H1 (cell line): ENCODE data around the gene BABAM1. TPM values are rescaled to one million over a fixed set of nuclear protein-coding genes. Genes with fewer than 3 reads are reported as not detected.

ENCODE experiments used
- CTCF ChIA-PET: fragments of 300-600 bp; sonication (Branson Sonifier 250); formaldehyde crosslinking; loops from one replicate; lab custom pipeline; 2021; ENCODE audit not compliant: partially characterized antibody; lab: Charles Lee
- POLR2A ChIA-PET: fragments of 300-600 bp; sonication (Branson Sonifier 250); formaldehyde crosslinking; loops from one replicate; lab custom pipeline; 2021; ENCODE audit warnings: inconsistent platforms; ENCODE audit not compliant: partially characterized antibody; lab: Charles Lee
- DNase-seq, 2 experiments: peaks; one replicate each; pipeline versions ENCODE4 v3.0.0 to v3.0.0-alpha.2; 2010 to 2022; ENCODE audit warnings: low spot score in 2 of 2, low read depth in 1 of 2, mixed read lengths in 1 of 2
- FAIRE-seq: peaks from 2 replicates; lab custom pipeline; 2011; peaks lifted over from hg19 to GRCh38; lab: Jason Lieb, UNC
- H2AFZ ChIP-seq: 2 replicates; pipeline ENCODE4 v1.8.1; 2012; ENCODE audit warnings: low read length, inconsistent platforms
- H2AK5ac ChIP-seq: 2 replicates; pipeline ENCODE4 v1.6.1; 2013; ENCODE audit warnings: low read depth, low read length
- H2BK120ac ChIP-seq: replicated peaks from 2 replicates; pipeline ENCODE3; 2013; ENCODE audit warnings: low read depth, low read length, inconsistent platforms
- H2BK12ac ChIP-seq: 2 replicates; pipeline ENCODE4 v1.6.1; 2013; ENCODE audit warnings: low read depth, low read length
- H2BK15ac ChIP-seq: 2 replicates; pipeline ENCODE4 v1.6.1; 2013; ENCODE audit warnings: low read length
- H2BK20ac ChIP-seq: 2 replicates; pipeline ENCODE4 v1.6.1; 2013; ENCODE audit warnings: low read length
- H2BK5ac ChIP-seq: 2 replicates; pipeline ENCODE4 v1.6.1; 2013; ENCODE audit warnings: low read depth, low read length
- H3K14ac ChIP-seq: 2 replicates; pipeline ENCODE4 v1.6.1; 2013; ENCODE audit warnings: inconsistent platforms; ENCODE audit not compliant: insufficient read length
- H3K18ac ChIP-seq: 2 replicates; pipeline ENCODE4 v1.6.1; 2013; ENCODE audit warnings: low read length; ENCODE audit errors: extremely low read depth
- H3K23ac ChIP-seq: 2 replicates; pipeline ENCODE4 v1.6.1; 2013; ENCODE audit warnings: inconsistent platforms; ENCODE audit not compliant: insufficient read length
- H3K23me2 ChIP-seq: 2 replicates; pipeline ENCODE4 v1.6.1; 2013; ENCODE audit warnings: low read depth, low read length
- H3K27ac ChIP-seq: 2 replicates; pipeline ENCODE4 v1.6.1; 2011; ENCODE audit warnings: low read depth, low read length, inconsistent platforms
- H3K27me3 ChIP-seq, 4 experiments: replicated peaks in 1 of 4; 1 replicate in 1 of 4; 2 replicates in 3 of 4; pipeline versions ENCODE4 v1.6.1 to v1.8.1; 2011 to 2013; ENCODE audit warnings: low read length in 3 of 4, mild to moderate bottlenecking in 3 of 4, inconsistent platforms in 2 of 4, mixed read lengths in 2 of 4, moderate library complexity in 1 of 4; ENCODE audit not compliant: control insufficient read depth in 3 of 4, insufficient read depth in 3 of 4; ENCODE audit errors: extremely low read depth in 1 of 4
- H3K36me3 ChIP-seq, 4 experiments: 2 replicates each; pipeline versions ENCODE4 v1.6.1 to v1.8.1; 2011 to 2013; ENCODE audit warnings: mild to moderate bottlenecking in 4 of 4, low read length in 3 of 4, moderate library complexity in 2 of 4, control low read depth in 1 of 4, inconsistent platforms in 1 of 4; ENCODE audit not compliant: insufficient read depth in 4 of 4, control insufficient read depth in 2 of 4
- H3K4ac ChIP-seq: replicated peaks from 2 replicates; pipeline ENCODE3; 2013; ENCODE audit warnings: low read length, low read depth, mixed read lengths, inconsistent platforms; ENCODE audit not compliant: insufficient read length
- H3K4me1 ChIP-seq, 4 experiments: replicated peaks in 1 of 4; 1 replicate in 1 of 4; 2 replicates in 3 of 4; pipeline versions ENCODE4 v1.6.1 to v1.8.1; 2011 to 2013; ENCODE audit warnings: low read length in 3 of 4, inconsistent platforms in 2 of 4, mixed read lengths in 1 of 4; ENCODE audit not compliant: insufficient read depth in 4 of 4, control insufficient read depth in 3 of 4
- H3K4me2 ChIP-seq, 2 experiments: 2 replicates each; pipeline versions ENCODE4 v1.6.1 to v1.8.1; 2011 to 2013; ENCODE audit warnings: low read depth in 2 of 2, low read length in 2 of 2, control low read depth in 1 of 2, inconsistent platforms in 1 of 2, mild to moderate bottlenecking in 1 of 2; ENCODE audit not compliant: insufficient read depth in 1 of 2
- H3K4me3 ChIP-seq, 4 experiments: fragments of 200-600, 300-600 bp in 1 of 4; sonication (generic), shearing (Covaris generic), sonication (Bioruptor Twin) in 1 of 4; 2 replicates each; pipeline versions ENCODE4 v1.5.1 to v1.8.1; 2011 to 2016; ENCODE audit warnings: low read length in 4 of 4, low read depth in 3 of 4, control low read depth in 2 of 4, inconsistent platforms in 2 of 4, mild to moderate bottlenecking in 2 of 4, mixed read lengths in 1 of 4, moderate library complexity in 1 of 4; ENCODE audit not compliant: insufficient read depth in 2 of 4; ENCODE audit errors: extremely low read depth in 1 of 4
- H3K56ac ChIP-seq: replicated peaks from 2 replicates; pipeline ENCODE3; 2013; ENCODE audit warnings: low read depth, mild to moderate bottlenecking, mixed read lengths, low read length, inconsistent platforms; ENCODE audit not compliant: insufficient read length
- H3K79me1 ChIP-seq: 2 replicates; pipeline ENCODE4 v1.6.1; 2013; ENCODE audit warnings: low read depth, low read length, control low read depth
- H3K79me2 ChIP-seq, 2 experiments: 2 replicates each; pipeline versions ENCODE4 v1.6.1 to v1.8.1; 2012 to 2013; ENCODE audit warnings: low read length in 2 of 2, mild to moderate bottlenecking in 2 of 2, inconsistent platforms in 1 of 2; ENCODE audit not compliant: insufficient read depth in 2 of 2, control insufficient read depth in 1 of 2
- H3K9ac ChIP-seq, 4 experiments: replicated peaks in 1 of 4; 1 replicate in 1 of 4; 2 replicates in 3 of 4; pipeline versions ENCODE4 v1.6.1 to v1.8.1; 2011 to 2013; ENCODE audit warnings: low read depth in 3 of 4, low read length in 3 of 4, control low read depth in 2 of 4, mild to moderate bottlenecking in 2 of 4, moderate library complexity in 2 of 4, inconsistent platforms in 1 of 4; ENCODE audit errors: extremely low read depth in 1 of 4
- H3K9me3 ChIP-seq, 2 experiments: 2 replicates each; pipeline versions ENCODE4 v1.6.1 to v1.8.1; 2012 to 2013; ENCODE audit warnings: mild to moderate bottlenecking in 2 of 2, moderate library complexity in 2 of 2, control low read depth in 1 of 2, inconsistent platforms in 1 of 2, low read depth in 1 of 2, low read length in 1 of 2, mixed read lengths in 1 of 2; ENCODE audit not compliant: insufficient read depth in 2 of 2
- H4K20me1 ChIP-seq, 2 experiments: replicated peaks in 1 of 2; 2 replicates each; pipeline versions ENCODE3 to v1.8.1; 2011 to 2013; ENCODE audit warnings: inconsistent platforms in 2 of 2, low read length in 2 of 2, mild to moderate bottlenecking in 1 of 2; ENCODE audit not compliant: insufficient read depth in 2 of 2, control insufficient read depth in 1 of 2
- H4K5ac ChIP-seq: 2 replicates; pipeline ENCODE4 v1.6.1; 2013; ENCODE audit warnings: low read length, low read depth, mixed read lengths, inconsistent platforms; ENCODE audit not compliant: insufficient read length
- H4K8ac ChIP-seq: 2 replicates; pipeline ENCODE4 v1.8.0; 2013; ENCODE audit warnings: mild to moderate bottlenecking, moderate library complexity, low read length, inconsistent platforms; ENCODE audit not compliant: insufficient read depth; ENCODE audit errors: extremely low read depth
- H4K91ac ChIP-seq: replicated peaks from 2 replicates; pipeline ENCODE3; 2013; ENCODE audit warnings: low read length, mixed read lengths, inconsistent platforms; ENCODE audit not compliant: insufficient read length
- BRCA1 ChIP-seq: IDR thresholded peaks from 2 replicates; pipeline ENCODE4 v1.6.1; 2012; ENCODE audit warnings: low read depth, low read length, improper control_type of control experiment
- CHD1 ChIP-seq: IDR thresholded peaks from 2 replicates; pipeline ENCODE4 v1.6.1; 2012; ENCODE audit warnings: low read depth, low read length, improper control_type of control experiment
- CTBP2 ChIP-seq: IDR thresholded peaks from 2 replicates; pipeline ENCODE4 v1.7.0; 2011; ENCODE audit warnings: borderline replicate concordance, mild to moderate bottlenecking, moderate library complexity, mixed read lengths, low read length; ENCODE audit not compliant: insufficient read depth, insufficient read length
- TEAD4 ChIP-seq: IDR thresholded peaks from 2 replicates; pipeline ENCODE4 v1.6.1; 2012; ENCODE audit warnings: low read depth, low read length, inconsistent platforms, mixed read lengths
- WGBS, 2 experiments: shearing (Covaris generic) in 1 of 2; methylation state at CpG; one replicate each; pipeline versions ENCODE4 v1.1.6 to v1.1.7; 2013 to 2015; ENCODE audit warnings: low lambda C conversion rate in 2 of 2, mixed read lengths in 2 of 2, inconsistent platforms in 1 of 2, low coverage in 1 of 2, missing lambda C conversion rate in 1 of 2; ENCODE audit not compliant: insufficient replicate concordance in 2 of 2, insufficient coverage in 1 of 2, insufficient read length in 1 of 2; ENCODE audit errors: extremely low coverage in 1 of 2, missing lambda C conversion rate in 1 of 2; 5-methylcytosine and 5-hydroxymethylcytosine counted together
- polyA plus RNA-seq, 7 experiments: library from polyadenylated mRNA; depleted of rRNA in 3 of 7; stranded (reverse) in 5 of 7; unstranded in 2 of 7; fragments of >200 nt in 5 of 7; fragments of 200-250 nt in 2 of 7; gene quantifications; 1 replicate in 5 of 7; 2 replicates in 1 of 7; 4 replicates in 1 of 7; pipeline versions ENCODE4 v1.2.1 to v1.2.3, GENCODE V29; 2011 to 2013; ENCODE audit warnings: missing spikeins in 2 of 7, mixed read lengths in 2 of 7
- total RNA-seq: library from RNA; stranded (reverse); fragmentation: NEBNext Ultra II Directional; extraction: Animal tissue kit (Norgen Biotek cat#: 25700); gene quantifications from 2 replicates; pipeline ENCODE4 v1.2.1, GENCODE V29; 2021

The BABAM1 gene
- total and polyA plus RNA-seq, 2 of the 8 experiments (the other 6 are each of a cell fraction or from before 2014, with no cell fraction given) = 127 to 133 TPM

DNA sequence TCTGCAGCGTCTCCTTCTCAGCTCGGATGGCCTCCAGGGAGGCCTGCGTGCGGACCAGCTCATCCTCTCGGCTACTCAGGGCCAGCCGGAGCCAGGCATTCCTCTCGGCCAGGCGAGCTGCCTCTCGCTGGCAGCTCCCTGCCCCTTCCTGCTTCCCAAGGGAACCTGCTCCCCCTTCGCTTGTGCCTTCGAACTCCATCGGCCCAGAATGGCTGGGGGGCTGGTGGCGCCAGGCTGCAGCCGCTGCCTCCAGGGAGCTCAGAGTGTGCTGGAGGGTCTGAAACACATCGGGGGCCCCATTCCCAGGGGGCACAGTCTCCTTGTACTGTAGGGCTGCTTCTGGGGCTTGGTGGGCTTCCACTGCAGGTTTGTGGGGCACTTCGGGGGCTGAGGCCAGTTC lies 4.7 kb upstream of the BABAM1 start:
- no peak overlapping the region; the same call in 1 of the 2 replicates for H3K18ac ChIP-seq
- DNase-seq (no peak), FAIRE-seq (no peak)
- ChIA-PET CTCF (interaction anchor here (0.7 to 5.3 kb wide), 9 partner anchors 13 to 71 kb away, joined by 3 to 56 read pairs (median 4); partner anchors contain the start of gene ANKLE1), POLR2A (interaction anchor here (0.9 to 12.8 kb wide), 7 partner anchors 14 to 202 kb away, joined by 3 to 113 read pairs (median 3); partner anchors contain the start of gene ANKLE1)
- H4K5ac ChIP-seq = no peak overlapping the region
- no peak overlapping the region for H2AK5ac ChIP-seq
- H3K36me3 ChIP-seq = peaks cover 0 to 13% (median 3%) of the 10 kb centered on the region in 4 experiments; a peak in 3 of 8 replicates
- H3K4ac ChIP-seq = no peak overlapping the region
- H3K9me3 ChIP-seq = peaks cover 15 to 19% of the 10 kb centered on the region in 2 experiments; a peak in 3 of 4 replicates
- no peak overlapping the region for H3K27ac ChIP-seq
- H3K4me3 ChIP-seq = no peak overlapping the region
- H3K79me1 ChIP-seq = no peaks in the 10 kb centered on the region
- no peak overlapping the region for H2BK120ac ChIP-seq
- H3K23me2 ChIP-seq = no peaks in the 10 kb centered on the region
- no peak overlapping the region for H2BK5ac ChIP-seq
- no peaks in the 10 kb centered on the region for H3K27me3 ChIP-seq
- H3K4me2 ChIP-seq = no peak overlapping the region
- H4K20me1 ChIP-seq = no peaks in the 10 kb centered on the region
- 88% methylated on average over 15 of the region's 16 CpGs; no CpG with 5 or more reads in 1 of the 2 experiments for WGBS, 2 experiments
- peaks cover 0 to 2% of the 10 kb centered on the region in 2 experiments; a peak in 1 of 4 replicates for H3K79me2 ChIP-seq
- H2AFZ ChIP-seq = no peak overlapping the region
- H3K56ac ChIP-seq = no peak overlapping the region
- H2BK15ac ChIP-seq = 0 out of 2 replicates have a peak overlapping the region, but pooled peaks have one; percentile 29
- no peak overlapping the region for H3K9ac ChIP-seq
- H4K91ac ChIP-seq = no peak overlapping the region
- H4K8ac ChIP-seq = no peak overlapping the region; the same call in 1 of the 2 replicates
- peaks cover 0 to 5% (median 1%) of the 10 kb centered on the region in 4 experiments; a peak in 4 of 7 replicates for H3K4me1 ChIP-seq
- H2BK12ac ChIP-seq = 0 out of 2 replicates have a peak overlapping the region, but pooled peaks have one; percentile 27
- H2BK20ac ChIP-seq = no peak overlapping the region
- H3K14ac ChIP-seq = no peak overlapping the region
- H3K23ac ChIP-seq = no peak overlapping the region
- no peak for TF ChIP-seq CHD1
- TF ChIP-seq BRCA1 = no peak
- TF ChIP-seq CTBP2 = no peak
- TF ChIP-seq TEAD4 = no peak
